NCI-H2196 treated with DMSO at 0.1 percent for 48 hours (cell line): ENCODE data around the gene DIP2C.

ENCODE experiments used
- DNase-seq: peaks from one replicate; lab custom pipeline; 2025; ENCODE audit not compliant: unreplicated experiment; lab: John Stamatoyannopoulos, UW

DIP2C gene

DNA sequence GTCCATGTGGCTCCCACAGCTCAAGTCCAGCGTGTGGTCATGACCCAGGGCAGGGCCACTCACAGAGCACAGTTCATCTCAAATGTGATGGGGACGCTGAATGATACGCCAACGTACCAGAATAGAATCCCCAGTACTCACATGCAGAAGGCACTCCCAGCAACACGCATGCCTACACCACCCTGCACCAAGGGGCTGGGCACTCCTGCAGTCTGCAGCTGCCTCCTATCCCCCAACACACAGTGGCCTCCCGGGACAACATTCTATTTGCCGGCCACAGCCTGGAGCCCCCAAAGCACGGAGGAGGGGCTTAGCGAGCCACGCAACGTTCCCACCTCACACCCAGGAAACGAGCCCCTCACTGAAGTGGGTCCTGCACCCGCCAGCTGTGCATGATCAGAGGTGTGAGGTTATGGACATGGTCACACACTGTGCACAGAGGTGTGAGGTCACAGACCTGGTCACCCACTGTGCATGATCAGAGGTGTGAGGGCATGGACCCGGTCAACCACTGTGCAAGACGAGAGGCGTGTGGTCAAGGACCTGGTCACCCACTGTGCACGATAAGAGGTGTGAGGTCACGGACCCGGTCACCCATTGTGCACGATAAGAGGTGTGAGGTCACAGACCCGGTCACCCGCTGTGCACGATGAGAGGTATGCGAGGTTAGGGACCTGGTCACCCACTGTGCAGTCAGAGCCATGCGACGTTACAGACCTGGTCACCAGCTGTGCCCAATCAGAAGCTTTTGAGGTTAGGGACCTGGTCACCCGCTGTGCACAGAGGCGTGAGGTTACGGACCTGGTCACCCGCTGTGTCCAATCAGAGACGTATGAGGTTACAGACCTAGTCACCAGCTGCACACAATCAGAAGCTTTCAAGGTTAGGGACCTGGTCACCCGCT lies 182.8 kb downstream of the DIP2C start:
- DNase-seq = no peak

DNA sequence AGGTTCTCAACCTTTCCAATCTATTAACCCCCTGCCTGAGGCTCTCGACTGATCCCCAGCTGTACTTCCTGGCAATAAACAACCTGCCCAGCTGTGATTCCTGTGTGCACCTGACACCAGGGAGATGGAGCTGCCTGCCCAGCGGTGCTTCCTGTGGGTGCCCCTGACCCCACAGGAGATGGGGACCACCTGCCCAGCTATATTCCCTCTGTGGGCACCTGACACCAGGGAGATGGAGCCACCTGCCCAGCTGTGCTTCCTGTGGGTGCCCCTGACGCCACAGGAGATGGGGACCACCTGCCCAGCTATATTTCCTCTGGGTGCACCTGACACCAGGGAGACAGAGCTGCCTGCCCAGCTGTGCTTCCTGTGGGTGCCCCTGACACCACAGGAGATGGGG lies 184.0 kb downstream of the DIP2C start:
- no peak for DNase-seq

DNA sequence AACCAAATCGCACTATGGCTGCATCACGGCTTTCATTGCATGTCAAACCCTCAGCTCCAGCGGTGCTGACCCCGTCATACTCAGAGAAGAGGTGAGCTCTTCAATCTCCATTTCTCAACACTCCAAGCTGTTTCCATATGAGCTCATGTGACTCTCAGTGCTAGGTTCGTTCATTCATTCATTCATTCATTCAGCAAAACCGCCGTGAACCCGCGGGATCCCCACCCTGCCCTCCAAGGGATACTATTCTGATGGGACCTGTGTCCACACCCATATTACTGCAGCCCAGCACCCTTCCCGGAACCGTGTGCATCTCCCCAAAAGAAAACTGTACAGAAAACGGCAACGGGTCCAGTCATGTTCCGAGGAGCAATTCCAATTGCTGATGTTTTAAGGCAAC lies 184.7 kb downstream of the DIP2C start:
- no peak for DNase-seq

DNA sequence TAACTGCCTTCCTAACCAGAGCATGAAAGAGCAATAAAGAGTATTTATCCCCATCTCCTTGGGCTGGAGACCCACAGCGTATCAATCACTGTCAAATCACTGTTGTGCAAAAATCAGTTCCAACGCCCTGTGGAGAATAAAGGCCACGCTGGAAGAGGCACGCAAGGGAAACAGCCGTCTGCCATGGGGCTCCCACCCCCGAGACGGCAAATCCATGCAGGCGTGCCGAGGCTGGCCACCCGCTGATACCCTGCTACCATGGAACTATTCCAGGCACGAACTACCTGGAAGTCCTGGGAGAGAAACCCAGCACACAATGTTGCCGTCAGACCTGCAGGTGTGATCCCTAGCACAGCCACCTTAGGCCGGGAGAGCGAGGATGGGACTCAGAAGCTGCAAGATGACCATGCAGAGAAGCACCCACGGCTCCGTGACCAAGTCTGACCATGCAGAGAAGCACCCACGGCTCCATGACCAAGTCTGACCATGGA lies 185.3 kb downstream of the DIP2C start:
- no peak for DNase-seq

DNA sequence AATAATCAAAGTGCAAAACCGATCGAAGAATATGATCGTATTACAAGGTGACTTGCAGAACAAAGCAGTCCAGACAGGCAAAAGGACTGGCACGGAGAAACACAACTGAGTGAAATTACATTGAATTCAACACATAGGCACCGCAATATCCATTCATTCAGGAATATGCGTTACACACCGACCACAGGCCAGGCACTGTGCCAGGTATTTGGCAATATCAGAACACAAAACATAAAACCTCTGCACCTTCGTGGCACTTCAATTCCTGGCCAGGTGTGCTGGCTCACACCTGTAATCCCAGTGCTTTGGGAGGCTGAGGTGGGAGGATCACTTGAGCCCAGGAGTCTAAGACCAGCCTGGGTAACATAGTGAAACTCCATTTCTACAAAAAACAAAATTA lies 187.9 kb downstream of the DIP2C start:
- no peak for DNase-seq

DNA sequence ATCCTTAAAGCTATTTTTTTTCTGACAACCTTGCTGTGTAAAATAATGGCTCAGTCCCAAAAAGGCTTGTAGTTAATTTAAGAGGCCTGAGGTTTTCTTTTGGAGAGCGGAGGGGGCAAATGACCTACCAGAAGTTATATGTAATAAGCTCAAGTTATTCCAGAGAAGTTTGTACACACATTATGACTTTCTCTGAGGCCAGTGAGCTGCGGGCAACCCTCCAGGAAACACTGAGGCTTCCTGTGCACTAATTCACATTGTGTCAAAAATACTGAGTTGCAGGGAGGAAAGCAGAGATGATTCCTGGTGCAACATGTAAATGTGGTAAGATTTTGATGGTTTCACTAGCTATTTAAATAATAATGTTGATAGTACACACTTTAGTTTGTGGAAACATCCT lies 188.6 kb downstream of the DIP2C start:
- no peak for DNase-seq

DNA sequence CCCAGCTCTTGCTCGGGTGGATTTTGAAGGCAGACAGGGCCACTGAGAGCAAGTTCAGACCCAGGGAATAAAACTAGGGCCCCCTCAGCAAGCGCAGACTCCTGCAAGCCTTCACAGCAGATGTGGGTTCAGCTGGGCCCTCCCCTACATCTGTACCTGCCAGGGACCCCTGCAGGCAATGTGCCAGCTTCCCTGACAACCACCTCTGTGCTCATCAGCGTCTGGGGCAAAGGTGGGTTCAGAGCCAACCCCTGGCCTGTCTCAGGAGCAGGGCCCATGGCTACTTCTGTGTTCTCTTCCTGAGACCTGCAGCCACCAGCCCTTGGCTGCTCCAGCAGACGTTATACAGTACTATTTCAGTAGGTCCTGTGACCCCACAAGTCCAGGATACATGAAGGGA lies 189.5 kb downstream of the DIP2C start:
- no peak for DNase-seq

DNA sequence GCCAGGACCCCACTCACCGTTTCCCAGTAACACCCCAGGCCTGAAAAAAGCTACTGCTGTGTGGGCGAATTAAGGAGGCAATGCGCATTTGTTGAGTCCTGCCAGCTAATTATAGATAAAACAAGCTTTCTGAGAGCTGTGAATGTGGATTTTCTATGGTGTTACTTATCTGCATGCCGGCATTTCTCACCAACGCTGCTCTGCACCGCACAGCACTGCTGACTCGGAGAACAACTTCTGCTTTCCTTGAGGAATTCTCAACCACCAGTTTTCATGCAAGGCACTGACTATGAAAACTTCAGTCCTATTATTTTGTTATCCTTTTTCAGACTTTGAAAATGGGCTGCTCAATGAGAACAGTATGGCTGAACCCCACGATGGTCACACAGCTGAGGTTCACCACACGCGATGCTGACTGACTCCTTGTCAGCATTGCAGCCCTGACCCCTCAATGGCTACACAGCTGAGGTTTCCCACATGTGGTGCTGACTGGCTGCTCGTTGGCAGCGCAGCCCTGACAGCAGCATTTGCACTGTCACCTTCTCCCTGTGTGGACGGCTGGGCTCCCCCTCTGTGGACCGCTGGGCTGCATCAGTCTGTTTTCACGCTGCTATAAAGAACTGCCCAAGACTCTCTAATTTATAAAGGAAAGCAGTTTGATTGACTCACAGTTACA lies 190.6 kb downstream of the DIP2C start:
- no peak for DNase-seq

DNA sequence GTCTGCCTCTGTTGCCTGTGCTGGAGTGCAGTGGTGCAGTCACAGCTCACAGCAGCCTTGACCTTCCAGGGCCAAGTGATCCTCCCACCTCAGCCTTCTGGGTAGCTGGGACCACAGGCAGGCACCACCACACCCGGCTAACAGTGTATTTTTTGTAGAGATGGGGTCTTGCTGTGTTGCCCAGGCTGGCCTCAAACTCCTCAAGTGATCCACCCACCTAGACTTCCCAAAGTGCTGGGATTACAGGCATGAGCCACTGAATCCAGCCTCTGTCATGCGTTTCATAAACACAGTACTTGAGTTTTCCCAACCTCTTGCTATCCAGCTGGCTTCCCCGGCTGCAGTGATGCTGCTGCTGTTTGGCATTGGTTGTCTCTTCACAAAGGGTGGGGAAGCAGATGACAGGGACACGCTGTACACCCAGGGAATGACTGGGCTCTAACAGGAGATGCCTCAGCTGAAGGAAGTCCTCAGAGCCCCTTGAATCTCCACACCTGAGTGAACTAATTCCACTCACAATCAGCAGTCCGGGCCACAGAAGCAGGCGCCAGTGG lies 191.5 kb downstream of the DIP2C start:
- no peak for DNase-seq

DNA sequence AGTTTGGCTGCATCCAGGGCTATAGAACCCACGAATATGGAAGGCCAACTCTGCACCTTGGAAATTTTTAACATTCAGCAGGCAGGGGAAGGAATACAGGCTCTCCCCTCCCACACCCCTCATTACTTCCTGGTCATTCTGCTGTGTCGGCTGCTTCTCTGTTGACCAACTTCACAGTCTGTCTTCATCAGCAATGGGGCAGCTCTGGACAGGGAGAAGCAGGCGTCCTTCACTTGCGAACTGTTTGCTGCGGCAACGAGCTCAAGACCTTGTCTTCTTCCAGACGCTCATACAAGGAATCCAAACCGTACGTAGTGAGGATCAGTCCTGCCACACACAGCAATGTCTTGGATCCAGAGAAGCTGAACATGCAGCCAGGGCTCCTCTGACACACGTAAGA lies 192.2 kb downstream of the DIP2C start:
- DNase-seq = no peak

DNA sequence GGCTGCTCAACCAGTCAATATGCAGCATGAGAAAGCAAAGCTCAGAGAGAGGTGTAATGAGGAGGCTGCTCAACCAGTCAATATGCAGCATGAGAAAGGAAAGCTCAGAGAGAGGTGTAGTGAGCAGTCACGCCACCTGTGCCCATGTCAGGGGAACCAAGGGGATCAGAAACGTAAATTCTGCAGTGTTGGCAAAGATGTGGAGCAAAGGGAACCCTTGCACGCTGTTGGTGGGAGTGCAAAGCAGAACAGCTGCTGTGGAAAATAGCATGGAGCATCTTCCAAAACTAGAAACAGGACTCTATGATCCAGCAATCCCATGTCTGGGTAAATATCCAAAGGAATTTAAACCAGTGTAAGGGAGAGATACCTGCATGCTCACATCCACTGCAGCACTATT lies 194.9 kb downstream of the DIP2C start:
- no peak for DNase-seq

DNA sequence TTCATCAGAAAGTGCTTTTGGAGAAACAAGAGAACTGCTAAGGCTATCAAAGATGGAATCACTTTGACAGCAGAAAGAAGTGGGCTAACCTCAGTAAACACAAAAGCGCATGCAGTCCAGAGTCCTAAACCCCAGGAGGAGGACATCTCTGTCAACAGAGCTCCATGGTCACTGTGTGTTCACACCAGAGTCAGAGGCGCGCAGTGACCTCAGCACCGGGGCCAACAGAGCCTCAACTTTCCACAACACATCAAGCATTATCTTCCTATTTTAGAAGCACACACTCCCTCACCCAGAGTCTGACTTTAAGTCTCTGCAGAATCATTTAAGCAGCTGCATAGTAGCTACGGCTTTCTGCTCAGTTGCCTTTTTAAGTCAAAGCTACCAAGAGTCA lies 195.3 kb downstream of the DIP2C start:
- no peak for DNase-seq

DNA sequence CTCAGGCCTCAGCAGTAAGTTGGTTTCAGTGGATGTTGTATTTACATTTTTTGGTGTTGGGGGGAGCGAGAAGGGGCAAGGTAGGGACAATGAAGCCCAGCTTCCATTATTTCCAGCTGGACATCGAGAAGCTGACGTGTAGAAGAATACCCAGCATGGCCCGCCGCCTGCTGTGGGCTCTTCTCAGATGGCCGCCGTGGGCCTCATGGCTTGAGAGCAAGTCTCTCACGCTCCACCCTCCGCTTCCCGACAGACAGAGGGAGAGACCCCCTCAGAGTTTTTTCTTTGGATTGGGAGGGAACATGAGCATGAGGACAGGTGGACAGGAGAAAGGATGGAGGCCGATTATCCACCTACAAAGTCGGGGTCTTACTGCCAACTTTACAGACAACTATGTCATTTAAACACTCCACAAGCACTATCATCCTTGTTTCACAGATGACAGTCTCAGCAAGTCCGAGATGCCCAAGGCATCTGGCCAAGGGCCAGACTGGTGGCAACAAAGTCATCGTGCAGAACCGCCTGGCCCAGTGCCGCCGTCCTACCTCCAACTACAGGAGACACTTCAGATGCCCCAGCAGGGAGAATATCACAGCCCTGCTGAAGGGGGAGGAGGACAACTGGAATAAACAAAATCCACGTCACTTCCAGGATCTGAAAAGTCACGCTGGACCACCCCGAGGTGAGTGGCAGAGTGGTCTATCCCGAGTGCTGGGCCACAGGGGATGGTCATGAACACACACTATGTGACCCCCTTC lies 195.9 kb downstream of the DIP2C start:
- no peak for DNase-seq

DNA sequence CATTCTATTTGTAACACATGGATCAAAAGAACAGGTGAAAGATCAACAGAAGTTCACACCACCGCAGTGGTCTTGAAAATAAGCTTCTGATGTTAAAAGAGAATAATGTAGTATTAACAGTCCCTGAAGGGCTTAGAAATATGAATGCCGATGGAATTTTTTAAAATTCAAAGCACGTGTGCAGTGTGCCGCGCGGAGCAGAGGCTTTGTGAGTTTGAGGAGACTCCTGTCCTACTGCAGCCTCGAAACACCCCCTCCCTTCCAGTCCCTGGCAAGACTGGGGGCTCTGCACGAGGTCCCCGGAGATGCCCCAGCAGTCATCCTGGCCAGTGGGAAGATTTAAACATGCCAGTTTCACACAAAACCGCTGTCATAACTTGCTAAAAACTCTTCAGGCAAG lies 196.6 kb downstream of the DIP2C start:
- DNase-seq = no peak

DNA sequence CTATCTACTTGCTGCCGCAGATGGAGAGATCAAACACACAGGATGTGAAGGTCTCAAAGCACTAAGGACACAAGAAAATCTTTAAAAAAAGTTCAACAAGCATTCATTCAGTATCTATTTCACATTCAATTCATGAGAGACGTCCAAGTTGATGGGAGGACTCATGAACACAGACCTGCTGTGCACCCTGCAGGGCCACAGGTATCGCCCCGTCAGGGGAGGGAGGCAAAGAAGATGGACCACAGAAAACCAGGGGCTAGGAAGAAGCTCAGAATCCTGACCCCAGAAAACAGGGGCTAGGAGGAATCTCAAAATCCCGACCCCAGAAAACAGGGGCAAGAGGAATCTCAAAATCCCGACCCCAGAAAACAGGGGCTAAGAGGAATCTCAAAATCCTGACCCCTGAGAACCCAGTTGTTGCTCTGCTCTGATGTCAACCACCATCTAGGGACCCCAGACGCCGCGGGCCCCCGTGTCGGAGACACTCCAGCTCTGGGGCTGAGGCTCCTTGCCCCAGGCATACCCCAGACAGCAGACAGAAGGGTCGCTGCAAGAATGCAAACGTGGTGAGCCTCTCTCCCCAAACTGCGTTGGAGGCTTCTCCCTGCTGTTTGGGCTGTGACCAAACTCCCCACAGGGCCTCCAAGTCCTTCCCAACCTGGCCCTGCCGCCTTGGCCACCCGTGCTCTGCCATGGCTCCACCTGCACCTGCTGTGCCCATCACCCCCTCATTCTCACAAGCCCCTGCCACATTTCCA lies 197.6 kb downstream of the DIP2C start:
- DNase-seq = no peak

DNA sequence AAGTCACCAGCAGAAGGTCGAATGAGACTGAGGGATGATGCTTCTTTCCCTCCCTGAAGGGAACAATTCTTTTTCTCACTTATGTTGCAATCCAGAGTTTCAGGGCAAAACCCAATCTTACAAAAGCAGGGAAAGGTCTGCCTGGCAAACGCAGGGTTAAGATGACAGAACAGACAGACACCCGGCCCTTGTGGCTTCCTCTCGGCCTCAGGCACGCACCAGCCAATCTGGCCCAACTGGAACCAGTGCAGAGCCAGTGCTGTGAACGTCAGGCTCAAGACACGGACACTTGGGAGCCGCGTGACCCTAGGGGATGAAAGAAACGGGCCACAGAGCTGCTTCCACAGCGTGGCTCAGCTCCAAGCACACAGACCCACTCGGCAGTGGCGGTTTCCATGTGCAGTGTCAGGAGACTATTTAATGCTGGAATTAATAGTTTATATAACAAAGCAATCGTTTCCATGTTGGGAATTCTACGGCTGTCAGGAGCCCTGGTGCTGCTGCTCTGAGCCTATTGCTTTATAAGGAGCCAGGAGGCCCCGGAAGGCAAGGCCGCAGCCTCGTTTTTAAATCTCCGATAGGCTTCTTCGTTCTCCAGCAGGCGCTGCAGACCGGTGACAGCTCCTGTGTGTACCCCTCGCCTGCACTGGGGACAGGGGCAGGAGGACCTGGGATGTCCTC lies 198.4 kb downstream of the DIP2C start:
- no peak for DNase-seq

DNA sequence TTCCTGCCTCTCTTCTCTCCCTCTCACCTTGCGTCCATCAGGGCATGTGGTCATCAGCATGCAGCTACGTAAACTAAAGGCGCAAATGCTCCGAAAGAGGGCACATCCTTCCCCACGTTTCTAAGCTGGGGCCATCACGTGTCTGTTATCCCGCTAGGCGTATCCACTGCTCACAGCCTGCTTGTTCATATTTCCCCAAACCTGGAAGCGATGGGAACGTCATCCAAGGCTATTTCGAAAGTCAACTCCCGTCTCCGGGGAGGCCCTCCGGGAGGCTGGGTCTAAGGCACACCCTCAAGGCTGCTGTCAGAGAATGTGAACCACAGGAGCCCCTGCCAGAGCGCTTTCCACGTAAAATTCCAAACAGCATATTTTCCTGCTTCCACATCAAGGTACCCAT lies 199.2 kb downstream of the DIP2C start:
- DNase-seq = no peak

DNA sequence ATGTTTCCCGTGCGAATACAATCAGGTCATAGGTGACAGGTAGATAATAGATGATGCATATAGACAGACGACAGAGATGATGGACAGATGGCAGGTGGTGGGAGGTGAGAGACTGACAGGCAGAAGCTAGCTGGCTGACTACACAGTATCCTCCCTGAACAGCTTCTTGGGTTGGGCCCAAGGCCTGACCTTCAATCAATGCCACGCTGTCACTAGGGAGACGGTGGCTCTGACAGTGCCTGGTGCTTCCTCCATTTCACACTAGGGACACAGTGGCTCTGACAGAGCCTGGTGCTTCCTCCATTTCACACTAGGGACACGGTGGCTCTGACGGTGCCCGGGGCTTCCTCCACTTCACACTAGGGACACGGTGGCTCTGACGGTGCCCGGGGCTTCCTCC lies 200.1 kb downstream of the DIP2C start:
- no peak for DNase-seq

DNA sequence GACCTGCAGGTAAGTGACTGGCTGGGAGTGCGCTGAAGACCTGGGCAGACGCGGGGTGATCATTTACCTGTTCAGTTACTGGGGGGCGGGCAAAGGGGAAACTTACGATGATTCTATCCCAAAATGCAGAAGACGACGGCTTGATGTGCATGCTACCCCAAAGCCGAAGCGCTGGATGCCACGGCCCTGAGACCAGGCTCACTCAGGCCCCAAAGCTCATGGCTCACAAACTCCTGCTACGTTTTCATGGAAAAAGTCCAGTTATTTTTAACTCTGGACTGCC lies 200.6 kb downstream of the DIP2C start:
- DNase-seq = no peak
